CD4-positive, alpha-beta T cell treated with Interleukin-1 beta for 1 hour (primary cell): ENCODE data around the gene ZNF438.
"Not testable (repeated sequence)": the region's sequence is repeated elsewhere in the genome, so short reads cannot be mapped to it uniquely, and the experiment has no call there.

Experiments
- DNase-seq, 2 donors: peaks; one replicate each; pipeline ENCODE4 v3.0.0-alpha.2; 2020 to 2022

ZNF438 gene

GRCh38 chr10:30820261-30820991, 211.2 kb downstream of the ZNF438 start:
- DNase-seq: no peak

- DNase-seq: no peak
Observed at GRCh38 chr10:30819341-30820181, 212.1 kb downstream of the ZNF438 start.

- DNase-seq: no peak
Observed at GRCh38 chr10:30818854-30819253, 212.8 kb downstream of the ZNF438 start.

GRCh38 chr10:30818010-30818660, 213.5 kb downstream of the ZNF438 start:
- peak in 1 of 2 donors; percentile 20 for DNase-seq

GRCh38 chr10:30817541-30817940, 214.1 kb downstream of the ZNF438 start:
- DNase-seq: no peak

- no peak for DNase-seq
Observed at GRCh38 chr10:30816820-30817171, 214.9 kb downstream of the ZNF438 start.

- DNase-seq: no peak
Observed at GRCh38 chr10:30816159-30816819, 215.4 kb downstream of the ZNF438 start.

- DNase-seq: no peak
Observed at GRCh38 chr10:30813872-30814481, 217.7 kb downstream of the ZNF438 start.

GRCh38 chr10:30812018-30812851, 219.4 kb downstream of the ZNF438 start:
- no peak for DNase-seq

- DNase-seq: no peak
Observed at GRCh38 chr10:30811276-30812017, 220.2 kb downstream of the ZNF438 start.

- DNase-seq: no peak
Observed at GRCh38 chr10:30810416-30810815, 221.2 kb downstream of the ZNF438 start.

GRCh38 chr10:30806850-30807249, 224.8 kb downstream of the ZNF438 start:
- DNase-seq: no peak

- no peak for DNase-seq
Observed at GRCh38 chr10:30805061-30805460, 226.6 kb downstream of the ZNF438 start.

- no peak for DNase-seq
Observed at GRCh38 chr10:30804478-30805055, 227.1 kb downstream of the ZNF438 start.

GRCh38 chr10:30803892-30804322, 227.8 kb downstream of the ZNF438 start:
- DNase-seq: no peak

GRCh38 chr10:30803058-30803457, 228.6 kb downstream of the ZNF438 start:
- DNase-seq: no peak

GRCh38 chr10:30800368-30800767, 231.3 kb downstream of the ZNF438 start:
- DNase-seq: no peak

GRCh38 chr10:30798646-30799185, 232.9 kb downstream of the ZNF438 start:
- DNase-seq: no peak

- not testable (repeated sequence) for DNase-seq
Observed at GRCh38 chr10:30795024-30795423, 236.6 kb downstream of the ZNF438 start.
